RWPE2 (cell line): ENCODE results near the gene RABGAP1.
"Not testable (repeated sequence)": the region's sequence is repeated elsewhere in the genome, so short reads cannot be mapped to it uniquely, and the experiment has no call there.

Experiments
- ATAC-seq: fragments of 200-7000 bp; cut with Tn5 transposase; 3 replicates; pipeline ENCODE4 v1.9.1; 2021; ENCODE audit warnings: low read depth
- DNase-seq: peaks from one replicate; pipeline ENCODE4 v3.0.0-alpha.2; 2020; ENCODE audit warnings: low spot score
- H3K27ac ChIP-seq: fragments of 450-650 bp; 2 replicates; pipeline ENCODE4 v1.5.1; 2017; ENCODE audit warnings: mild to moderate bottlenecking; ENCODE audit not compliant: poor library complexity, severe bottlenecking
- H3K27me3 ChIP-seq: fragments of 250-450 bp; sonication (Bioruptor Pico); 2 replicates; pipeline ENCODE4 v1.5.1; 2021; ENCODE audit warnings: mild to moderate bottlenecking, moderate library complexity; ENCODE audit not compliant: insufficient read depth, poor library complexity, severe bottlenecking
- H3K36me3 ChIP-seq: fragments of 250-450 bp; sonication (Bioruptor Pico); 2 replicates; pipeline ENCODE4 v1.5.1; 2020; ENCODE audit warnings: low read depth, mild to moderate bottlenecking, moderate library complexity
- H3K4me1 ChIP-seq: fragments of 250-450 bp; sonication (Bioruptor Pico); 2 replicates; pipeline ENCODE4 v1.5.1; 2021; ENCODE audit warnings: mild to moderate bottlenecking, moderate library complexity; ENCODE audit not compliant: insufficient read depth, poor library complexity, severe bottlenecking
- H3K4me3 ChIP-seq: fragments of 250-450 bp; sonication (Bioruptor Pico); 2 replicates; pipeline ENCODE4 v1.5.1; 2021; ENCODE audit warnings: mild to moderate bottlenecking, moderate library complexity; ENCODE audit not compliant: severe bottlenecking
- H3K9me3 ChIP-seq: fragments of 250-450 bp; sonication (Bioruptor Pico); 2 replicates; pipeline ENCODE4 v1.5.1; 2021; ENCODE audit warnings: mild to moderate bottlenecking, moderate library complexity; ENCODE audit not compliant: severe bottlenecking
- CTCF ChIP-seq: fragments of 450-650 bp; IDR thresholded peaks from one replicate; pipeline ENCODE4 v1.5.1; 2017; ENCODE audit warnings: mild to moderate bottlenecking, moderate library complexity; ENCODE audit not compliant: poor library complexity, severe bottlenecking

Gene RABGAP1

GRCh38 chr9:122904823-122905710, 35.8 kb upstream of the RABGAP1 start, which contains the start of gene RC3H2:
Gene RC3H2, minus strand, starts transcription at chr9:122905359. Its CDS starts 7,850 bp downstream, at chr9:122897509.
- H3K27ac ChIP-seq: peak within 1 kb of the TSS; percentile 68
- no peak for TF ChIP-seq CTCF
- peaks cover 12% of the 10 kb centered on the region for H3K4me1 ChIP-seq
- peaks cover 33% of the 10 kb centered on the region for H3K36me3 ChIP-seq
- peak; percentile 99 for DNase-seq
- no peaks in the 10 kb centered on the region for H3K9me3 ChIP-seq
- H3K27me3 ChIP-seq: no peaks in the 10 kb centered on the region
- H3K4me3 ChIP-seq: peak within 1 kb of the TSS; percentile 97
- ATAC-seq: peak; percentile 92

GRCh38 chr9:122906122-122906521, 34.7 kb upstream of the RABGAP1 start:
- not testable (repeated sequence) for ATAC-seq, DNase-seq, H3K27me3 ChIP-seq, H3K4me3 ChIP-seq, H3K9me3 ChIP-seq, H3K4me1 ChIP-seq
- Histone ChIP-seq H3K36me3 (peaks cover 36% of the 10 kb centered on the region), H3K27ac (peak overlapping the region; percentile 68)

- TF ChIP-seq CTCF: no peak
- Histone ChIP-seq H3K27ac (peak overlapping the region; percentile 76), H3K4me3 (peak overlapping the region; percentile 54), H3K27me3 (no peaks in the 10 kb centered on the region), H3K36me3 (peaks cover 38% of the 10 kb centered on the region), H3K9me3 (no peaks in the 10 kb centered on the region), H3K4me1 (peaks cover 6% of the 10 kb centered on the region)
- DNase-seq (no peak), ATAC-seq (no peak)
These were observed 28.2 kb upstream of the RABGAP1 start for GRCh38 chr9:122912671-122912963.

- Histone ChIP-seq H3K27ac (peak within 1 kb of the TSS; percentile 76), H3K4me1 (peaks cover 6% of the 10 kb centered on the region), H3K27me3 (no peaks in the 10 kb centered on the region), H3K9me3 (no peaks in the 10 kb centered on the region), H3K4me3 (peak within 1 kb of the TSS; percentile 54), H3K36me3 (peaks cover 41% of the 10 kb centered on the region)
- no peak for TF ChIP-seq CTCF
- ATAC-seq (peak; percentile 98), DNase-seq (peak; percentile 74)
These were observed 27.7 kb upstream of the RABGAP1 start, which contains the start of gene ZBTB6 for GRCh38 chr9:122912964-122913673. Gene ZBTB6, minus strand, starts transcription at chr9:122913323. Its CDS starts 1,251 bp downstream, at chr9:122912072.

- Histone ChIP-seq H3K27me3 (no peaks in the 10 kb centered on the region), H3K4me1 (no peaks in the 10 kb centered on the region), H3K9me3 (no peaks in the 10 kb centered on the region), H3K27ac (no peak overlapping the region), H3K36me3 (peaks cover 40% of the 10 kb centered on the region), H3K4me3 (no peak overlapping the region)
- DNase-seq (no peak), ATAC-seq (no peak)
- no peak for TF ChIP-seq CTCF
These were observed 22.5 kb upstream of the RABGAP1 start for GRCh38 chr9:122918310-122918709.
